Neural progenitor cell (in vitro differentiated cells): ENCODE results near the gene CFDP1.

Source experiments
- EZH2 ChIP-seq: fragments of 200-600 bp; sonication (generic); IDR thresholded peaks from 2 replicates; pipeline ENCODE4 v1.6.1; 2017; ENCODE audit warnings: antibody characterized with exemption, mild to moderate bottlenecking, moderate library complexity
- EZH2phosphoT487 ChIP-seq: fragments of 200-600 bp; sonication (generic); IDR thresholded peaks from 2 replicates; pipeline ENCODE4 v1.6.1; 2017; ENCODE audit warnings: antibody characterized with exemption

- TF ChIP-seq EZH2: no peak
- TF ChIP-seq EZH2phosphoT487: no peak
Observed at GRCh38 chr16:75472908-75473877, 39.9 kb upstream of the CFDP1 start.
